HEK293 (cell line): ENCODE data around the gene JOSD2.
A peak's percentile ranks its signal among the peaks of the same experiment; 100 is the strongest.

ENCODE experiments used
- CTCF ChIP-seq: fragments of 450-650 bp; formaldehyde crosslinking; IDR thresholded peaks from 2 replicates; pipeline ENCODE4 v1.5.1; 2016; ENCODE audit warnings: missing biosample characterization, missing genetic modification characterization
- PRDM2 ChIP-seq: fragments of 450-650 bp; formaldehyde crosslinking; IDR thresholded peaks from 2 replicates; pipeline ENCODE4 v1.5.1; 2016; ENCODE audit warnings: missing biosample characterization, missing genetic modification characterization, borderline replicate concordance
- REPIN1 ChIP-seq: fragments of 450-650 bp; formaldehyde crosslinking; IDR thresholded peaks from 2 replicates; pipeline ENCODE4 v1.5.1; 2017; ENCODE audit warnings: missing biosample characterization, missing genetic modification characterization, low read depth
- ZNF707 ChIP-seq: fragments of 450-650 bp; formaldehyde crosslinking; IDR thresholded peaks from 2 replicates; pipeline ENCODE4 v1.5.1; 2016; ENCODE audit warnings: missing biosample characterization, missing genetic modification characterization
- ZNF792 ChIP-seq: fragments of 450-650 bp; formaldehyde crosslinking; IDR thresholded peaks from 2 replicates; pipeline ENCODE4 v1.5.1; 2016; ENCODE audit warnings: missing biosample characterization, missing genetic modification characterization

- TF ChIP-seq ZNF707 (tag by site-specific recombination), result no peak
- TF ChIP-seq CTCF (tag by site-specific recombination), result no peak
- TF ChIP-seq PRDM2 (tag by site-specific recombination), result no peak
- TF ChIP-seq ZNF792, result peak; percentile 59; the same call in 1 of the 2 replicates
- TF ChIP-seq REPIN1 (tag by site-specific recombination), result no peak
Measured at GRCh38 chr19:50475736-50476223, 35.2 kb downstream of the JOSD2 start.
